Measurements from ENCODE around the gene PLIN1. TPM values are rescaled to one million over a fixed set of nuclear protein-coding genes. Genes with fewer than 3 reads are reported as not detected.

The PLIN1 gene
- total and polyA plus RNA-seq, 2 donors (not counting 1 experiment from before 2014, with no cell fraction given), result 0.97 to 1.2 TPM

GRCh38 chr15:89652131-89652530 lies 27.0 kb downstream of the PLIN1 start:
- no peak overlapping the region for H3K4me3 Mint-ChIP-seq
- ChIA-PET POLR2A (no interaction called here), CTCF (no interaction called here)
- Histone ChIP-seq H3K4me2 (replicated peaks; ENCODE audit: low read depth, low read length, poor library complexity, severe bottlenecking) (no peak overlapping the region), H3K9me3 (ENCODE audit: control extremely low read depth in 1 of 3, control insufficient read depth in 2 of 3, insufficient read depth in 1 of 3, low read length in 2 of 3) (peaks cover 0 to 16% (median 0%) of the 10 kb centered on the region in 3 donors), H3K4me3 (ENCODE audit: control extremely low read depth in 1 of 5, extremely low read depth in 1 of 5, insufficient read depth in 1 of 5, low read depth in 2 of 5, low read length in 4 of 5) (no peak overlapping the region), H3K36me3 (replicated peaks in 1 of 2; ENCODE audit: control extremely low read depth in 1 of 2, control insufficient read depth in 1 of 2, extremely low read depth in 1 of 2, insufficient read depth in 2 of 2, low read length in 1 of 2) (no peaks in the 10 kb centered on the region), H3K79me2 (ENCODE audit: control insufficient read depth, insufficient read depth, low read length) (no peaks in the 10 kb centered on the region), H3K4me1 (ENCODE audit: control insufficient read depth in 2 of 2, insufficient read depth in 2 of 2, low read length in 2 of 2) (peaks cover 10% of the 10 kb centered on the region in 2 donors), H3K27me3 (replicated peaks in 1 of 4; ENCODE audit: control extremely low read depth in 1 of 4, control insufficient read depth in 3 of 4, insufficient read depth in 4 of 4, low read length in 3 of 4) (peaks cover 0 to 28% (median 17%) of the 10 kb centered on the region in 4 experiments), H2AFZ (ENCODE audit: insufficient read depth, low read depth, low read length, poor library complexity, severe bottlenecking) (no peak overlapping the region), H4K20me1 (ENCODE audit: control insufficient read depth, insufficient read depth, low read length, poor library complexity, severe bottlenecking) (no peaks in the 10 kb centered on the region), H3K27ac (ENCODE audit: low read length in 2 of 2) (no peak overlapping the region), H3K9ac (ENCODE audit: low read length) (no peak overlapping the region)
- intact Hi-C loops (cut with micrococcal nuclease), result no loop called here
- peaks cover 13% of the 10 kb centered on the region for H3K4me1 Mint-ChIP-seq
- no peaks in the 10 kb centered on the region for H3K9me3 Mint-ChIP-seq (ENCODE audit: insufficient read depth)
- no peak overlapping the region for H3K27ac Mint-ChIP-seq
- ATAC-seq (ENCODE audit: low read depth) (no peak), DNase-seq (no peak)
- no peak for TF ChIP-seq EZH2 (IDR thresholded peaks at IDR 0.05; ENCODE audit: borderline replicate concordance, insufficient read depth, low read depth, low read length, poor library complexity, severe bottlenecking)
- no peak for TF ChIP-seq CTCF (IDR thresholded peaks at IDR 0.05)
- 84% methylated on average over 6 of the region's 7 CpGs for WGBS (ENCODE audit: insufficient coverage)
- H3K27me3 Mint-ChIP-seq, result peaks cover 31% of the 10 kb centered on the region

GRCh38 chr15:89649716-89650115 lies 29.5 kb downstream of the PLIN1 start:
- Histone ChIP-seq H3K79me2 (ENCODE audit: control insufficient read depth, insufficient read depth, low read length) (no peaks in the 10 kb centered on the region), H3K27me3 (replicated peaks in 1 of 4; ENCODE audit: control extremely low read depth in 1 of 4, control insufficient read depth in 3 of 4, insufficient read depth in 4 of 4, low read length in 3 of 4) (peaks cover 0 to 12% (median 5%) of the 10 kb centered on the region in 4 experiments), H3K9ac (ENCODE audit: low read length) (no peak overlapping the region), H3K27ac (ENCODE audit: low read length in 2 of 2) (no peak overlapping the region), H3K4me2 (replicated peaks; ENCODE audit: low read depth, low read length, poor library complexity, severe bottlenecking) (no peak overlapping the region), H3K4me3 (ENCODE audit: control extremely low read depth in 1 of 5, extremely low read depth in 1 of 5, insufficient read depth in 1 of 5, low read depth in 2 of 5, low read length in 4 of 5) (no peak overlapping the region), H3K36me3 (replicated peaks in 1 of 2; ENCODE audit: control extremely low read depth in 1 of 2, control insufficient read depth in 1 of 2, extremely low read depth in 1 of 2, insufficient read depth in 2 of 2, low read length in 1 of 2) (no peaks in the 10 kb centered on the region), H2AFZ (ENCODE audit: insufficient read depth, low read depth, low read length, poor library complexity, severe bottlenecking) (no peak overlapping the region), H4K20me1 (ENCODE audit: control insufficient read depth, insufficient read depth, low read length, poor library complexity, severe bottlenecking) (no peaks in the 10 kb centered on the region), H3K9me3 (ENCODE audit: control extremely low read depth in 1 of 3, control insufficient read depth in 2 of 3, insufficient read depth in 1 of 3, low read length in 2 of 3) (peaks cover 0 to 21% (median 0%) of the 10 kb centered on the region in 3 donors), H3K4me1 (ENCODE audit: control insufficient read depth in 2 of 2, insufficient read depth in 2 of 2, low read length in 2 of 2) (peaks cover 4 to 5% of the 10 kb centered on the region in 2 donors)
- Mint-ChIP-seq H3K4me1 (peaks cover 9% of the 10 kb centered on the region), H3K27ac (no peak overlapping the region), H3K27me3 (peaks cover 14% of the 10 kb centered on the region), H3K4me3 (no peak overlapping the region), H3K9me3 (ENCODE audit: insufficient read depth) (no peaks in the 10 kb centered on the region)
- 96% methylated on average over 10 of the region's 15 CpGs for WGBS (ENCODE audit: insufficient coverage)
- intact Hi-C loops (cut with micrococcal nuclease), result no loop called here
- ChIA-PET CTCF (no interaction called here), POLR2A (no interaction called here)
- no peak for ATAC-seq (ENCODE audit: low read depth)
- TF ChIP-seq EZH2 (IDR thresholded peaks at IDR 0.05; ENCODE audit: borderline replicate concordance, insufficient read depth, low read depth, low read length, poor library complexity, severe bottlenecking), result no peak
- TF ChIP-seq CTCF (IDR thresholded peaks at IDR 0.05), result no peak
- no peak for DNase-seq
